ENCODE results near the gene RBM34. TPM values are rescaled to one million over a fixed set of nuclear protein-coding genes. Genes with fewer than 3 reads are reported as not detected.

The RBM34 gene
- total RNA-seq, 1 experiment from 2014 or later: 96.5 TPM

- no peaks in the 10 kb centered on the region for H3K27me3 Mint-ChIP-seq (ENCODE audit: insufficient read depth, unreplicated experiment)
- no peaks in the 10 kb centered on the region for H3K4me1 Mint-ChIP-seq (ENCODE audit: low read depth, unreplicated experiment)
- H3K4me3 Mint-ChIP-seq (ENCODE audit: unreplicated experiment): no peak overlapping the region
- Histone ChIP-seq H3K27me3 (replicated peaks; ENCODE audit: control insufficient read depth, insufficient read depth, low read length) (no peaks in the 10 kb centered on the region), H3K36me3 (ENCODE audit: control insufficient read depth, insufficient read depth, low read length) (0 out of 2 replicates have a peak, but pooled peaks cover 2% of the 10 kb centered on the region), H3K9me3 (no peaks in the 10 kb centered on the region), H3K4me3 (ENCODE audit: low read depth, low read length) (no peak overlapping the region), H3K4me1 (no peaks in the 10 kb centered on the region)
- ChIA-PET CTCF (no interaction called here), POLR2A (no interaction called here)
- H3K36me3 Mint-ChIP-seq (ENCODE audit: insufficient read depth, unreplicated experiment): peaks cover 69% of the 10 kb centered on the region
- no peak for TF ChIP-seq CTCF (IDR thresholded peaks at IDR 0.05; ENCODE audit: insufficient read depth in 1 of 2, low read depth in 1 of 2, low read length in 1 of 2, severe bottlenecking in 1 of 2, unreplicated experiment in 1 of 2)
- no peaks in the 10 kb centered on the region for H3K9me3 Mint-ChIP-seq (ENCODE audit: unreplicated experiment)
- BruUV-seq (replicated peaks): no TSS peak
- no peak for DNase-seq
- H3K27ac Mint-ChIP-seq (ENCODE audit: unreplicated experiment): no peak overlapping the region
- intact Hi-C loops (cut with micrococcal nuclease; ENCODE audit: unreplicated experiment): no loop called here
Observed at GRCh38 chr1:235169986-235170385, 8.9 kb upstream of the RBM34 start.

DNA sequence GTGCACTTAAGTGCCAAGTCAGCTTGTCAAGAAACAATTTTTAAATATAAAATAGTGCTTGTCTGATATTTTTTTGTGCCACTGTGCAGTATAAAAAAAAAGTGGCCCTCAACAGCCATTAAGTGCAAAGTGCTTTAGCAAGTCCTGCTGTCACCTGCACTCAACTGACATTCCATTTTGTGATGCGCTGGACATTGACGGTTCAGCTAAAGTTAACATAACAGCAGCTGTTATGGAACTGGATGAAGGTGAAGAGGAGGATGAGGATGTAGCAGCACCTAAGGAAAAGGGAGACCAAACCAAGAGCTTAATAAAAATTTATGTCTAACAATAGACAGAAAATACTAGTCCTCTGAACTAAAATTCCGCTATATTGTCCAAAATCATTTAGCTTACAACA lies 7.3 kb upstream of the RBM34 start:
- H3K36me3 Mint-ChIP-seq (ENCODE audit: insufficient read depth, unreplicated experiment): peaks cover 66% of the 10 kb centered on the region
- POLR2A ChIA-PET: interaction anchor here (0.6 kb wide), 1 partner anchor 59 kb away, joined by 3 read pairs; no protein-coding TSS in a partner anchor
- no peak for TF ChIP-seq CTCF (IDR thresholded peaks at IDR 0.05; ENCODE audit: insufficient read depth in 1 of 2, low read depth in 1 of 2, low read length in 1 of 2, severe bottlenecking in 1 of 2, unreplicated experiment in 1 of 2)

GRCh38 chr1:235161685-235162327 lies 756 bp upstream of the RBM34 start:
- intact Hi-C loops (cut with micrococcal nuclease; ENCODE audit: unreplicated experiment): loop anchor here (2.0 to 5.0 kb wide), 3 partner anchors 35 to 167 kb away; partner anchors contain the start of genes ARID4B, GGPS1 and TOMM20
- peaks cover 4% of the 10 kb centered on the region; the same call in 1 of the 2 replicates for H3K36me3 ChIP-seq (ENCODE audit: control insufficient read depth, insufficient read depth, low read length)
- no peaks in the 10 kb centered on the region for H3K27me3 Mint-ChIP-seq (ENCODE audit: insufficient read depth, unreplicated experiment)
- H3K9me3 ChIP-seq: no peaks in the 10 kb centered on the region
- no peak for TF ChIP-seq CTCF (IDR thresholded peaks at IDR 0.05; ENCODE audit: insufficient read depth in 1 of 2, low read depth in 1 of 2, low read length in 1 of 2, severe bottlenecking in 1 of 2, unreplicated experiment in 1 of 2)
- H3K27me3 ChIP-seq (replicated peaks; ENCODE audit: control insufficient read depth, insufficient read depth, low read length): no peaks in the 10 kb centered on the region
- CTCF ChIA-PET: interaction anchor here (1.4 kb wide), 1 partner anchor 254 kb away, joined by 6 read pairs; no protein-coding TSS in a partner anchor
- peak overlapping the region; percentile 50 for H3K4me3 ChIP-seq (ENCODE audit: low read depth, low read length)
- no peaks in the 10 kb centered on the region for H3K9me3 Mint-ChIP-seq (ENCODE audit: unreplicated experiment)
- POLR2A ChIA-PET: no interaction called here
- no peak for DNase-seq
- BruUV-seq (replicated peaks): no TSS peak
- H3K4me1 Mint-ChIP-seq (ENCODE audit: low read depth, unreplicated experiment): peaks cover 12% of the 10 kb centered on the region
- 0 out of 2 replicates have a peak, but pooled peaks cover 8% of the 10 kb centered on the region for H3K4me1 ChIP-seq
- peak overlapping the region; percentile 98 for H3K4me3 Mint-ChIP-seq (ENCODE audit: unreplicated experiment)
- peaks cover 32% of the 10 kb centered on the region for H3K36me3 Mint-ChIP-seq (ENCODE audit: insufficient read depth, unreplicated experiment)
- peak overlapping the region; percentile 99 for H3K27ac Mint-ChIP-seq (ENCODE audit: unreplicated experiment)

More for the DNA sequence above, 7.3 kb upstream of the RBM34 start:
- Mint-ChIP-seq H3K9me3 (ENCODE audit: unreplicated experiment) (no peaks in the 10 kb centered on the region), H3K27ac (ENCODE audit: unreplicated experiment) (no peak overlapping the region), H3K4me3 (ENCODE audit: unreplicated experiment) (no peak overlapping the region), H3K4me1 (ENCODE audit: low read depth, unreplicated experiment) (no peaks in the 10 kb centered on the region), H3K27me3 (ENCODE audit: insufficient read depth, unreplicated experiment) (no peaks in the 10 kb centered on the region)
- BruUV-seq (replicated peaks): no TSS peak
- no peak for DNase-seq
- Histone ChIP-seq H3K36me3 (ENCODE audit: control insufficient read depth, insufficient read depth, low read length) (0 out of 2 replicates have a peak, but pooled peaks cover 2% of the 10 kb centered on the region), H3K4me3 (ENCODE audit: low read depth, low read length) (no peak overlapping the region), H3K27me3 (replicated peaks; ENCODE audit: control insufficient read depth, insufficient read depth, low read length) (no peaks in the 10 kb centered on the region), H3K4me1 (no peaks in the 10 kb centered on the region), H3K9me3 (no peaks in the 10 kb centered on the region)
- CTCF ChIA-PET: interaction anchor here (0.7 kb wide), 1 partner anchor 249 kb away, joined by 3 read pairs; no protein-coding TSS in a partner anchor
- intact Hi-C loops (cut with micrococcal nuclease; ENCODE audit: unreplicated experiment): no loop called here
